Suprapubic skin (tissue), 3 donors: ENCODE results near the gene POGLUT2.

Source experiments
- CTCF ChIP-seq, 2 donors: fragments of 200-600 bp in 1 of 2; fragments of 450-650 bp in 1 of 2; sonication (generic) in 1 of 2; IDR thresholded peaks; one replicate each; pipeline ENCODE4 v1.5.1; 2016 to 2019; ENCODE audit warnings: antibody characterized with exemption in 2 of 2, mild to moderate bottlenecking in 1 of 2, moderate library complexity in 1 of 2
- EP300 ChIP-seq: sonication (generic); formaldehyde crosslinking; IDR thresholded peaks from one replicate; pipeline ENCODE4 v1.6.1; 2017; ENCODE audit warnings: antibody characterized with exemption

- TF ChIP-seq EP300 (no peak), CTCF (IDR thresholded peaks at IDR 0.05) (no peak)
Measured at GRCh38 chr13:102825400-102825799, 26.6 kb upstream of the POGLUT2 start.
